WI38 (cell line): ENCODE results near the gene CSTPP1.
"Not testable (repeated sequence)": the region's sequence is repeated elsewhere in the genome, so short reads cannot be mapped to it uniquely, and the experiment has no call there.

Source experiments
- H3K4me3 ChIP-seq: 2 replicates; pipeline ENCODE4 v1.5.1; 2011; ENCODE audit warnings: low read depth, mild to moderate bottlenecking, control low read depth, low read length
- CTCF ChIP-seq: IDR thresholded peaks from 2 replicates; pipeline ENCODE4 v1.5.1; 2012; ENCODE audit warnings: low read depth, mild to moderate bottlenecking, control low read depth, low read length

CSTPP1 gene

GRCh38 chr11:47192111-47192510 is 255.6 kb downstream of the CSTPP1 start:
- no peak for TF ChIP-seq CTCF
- H3K4me3 ChIP-seq, result no peak overlapping the region

- not testable (repeated sequence) for H3K4me3 ChIP-seq
Observed at GRCh38 chr11:47198161-47198560, 261.6 kb downstream of the CSTPP1 start.

GRCh38 chr11:47201015-47201414 is 264.5 kb downstream of the CSTPP1 start:
- H3K4me3 ChIP-seq, result no peak overlapping the region
- TF ChIP-seq CTCF, result no peak

- no peak overlapping the region for H3K4me3 ChIP-seq
- no peak for TF ChIP-seq CTCF
Observed at GRCh38 chr11:47202576-47202975, 266.0 kb downstream of the CSTPP1 start.

- no peak overlapping the region for H3K4me3 ChIP-seq
- no peak for TF ChIP-seq CTCF
Observed at GRCh38 chr11:47204637-47204989, 268.1 kb downstream of the CSTPP1 start.

- H3K4me3 ChIP-seq, result not testable (repeated sequence)
Observed at GRCh38 chr11:47206577-47206976, 270.0 kb downstream of the CSTPP1 start.

GRCh38 chr11:47207459-47207858 is 270.9 kb downstream of the CSTPP1 start:
- no peak overlapping the region for H3K4me3 ChIP-seq

GRCh38 chr11:47208008-47208552 is 271.5 kb downstream of the CSTPP1 start:
- H3K4me3 ChIP-seq, result not testable (repeated sequence)

More at GRCh38 chr11:47207459-47207858, 270.9 kb downstream of the CSTPP1 start:
- TF ChIP-seq CTCF, result no peak

GRCh38 chr11:47208628-47209027 is 272.1 kb downstream of the CSTPP1 start:
- no peak for TF ChIP-seq CTCF
- H3K4me3 ChIP-seq, result no peak overlapping the region
